Testis (tissue), 2 donors: ENCODE data around the gene PTAFR.

Experiments used
- POLR2A ChIP-seq: fragments of 450-650 bp; IDR thresholded peaks from one replicate; pipeline ENCODE4 v1.6.1; 2017; ENCODE audit warnings: antibody characterized with exemption, mild to moderate bottlenecking, moderate library complexity
- TF ChIP-seq, protein P1 (sequence below), 3 experiments: fragments of 450-650 bp in 2 of 3; fragments of 200-600 bp in 1 of 3; sonication (generic) in 1 of 3; IDR thresholded peaks; one replicate each; pipeline ENCODE4 v1.5.1; 2016 to 2019; ENCODE audit warnings: antibody characterized with exemption in 3 of 3, mild to moderate bottlenecking in 2 of 3, moderate library complexity in 1 of 3

DNA sequence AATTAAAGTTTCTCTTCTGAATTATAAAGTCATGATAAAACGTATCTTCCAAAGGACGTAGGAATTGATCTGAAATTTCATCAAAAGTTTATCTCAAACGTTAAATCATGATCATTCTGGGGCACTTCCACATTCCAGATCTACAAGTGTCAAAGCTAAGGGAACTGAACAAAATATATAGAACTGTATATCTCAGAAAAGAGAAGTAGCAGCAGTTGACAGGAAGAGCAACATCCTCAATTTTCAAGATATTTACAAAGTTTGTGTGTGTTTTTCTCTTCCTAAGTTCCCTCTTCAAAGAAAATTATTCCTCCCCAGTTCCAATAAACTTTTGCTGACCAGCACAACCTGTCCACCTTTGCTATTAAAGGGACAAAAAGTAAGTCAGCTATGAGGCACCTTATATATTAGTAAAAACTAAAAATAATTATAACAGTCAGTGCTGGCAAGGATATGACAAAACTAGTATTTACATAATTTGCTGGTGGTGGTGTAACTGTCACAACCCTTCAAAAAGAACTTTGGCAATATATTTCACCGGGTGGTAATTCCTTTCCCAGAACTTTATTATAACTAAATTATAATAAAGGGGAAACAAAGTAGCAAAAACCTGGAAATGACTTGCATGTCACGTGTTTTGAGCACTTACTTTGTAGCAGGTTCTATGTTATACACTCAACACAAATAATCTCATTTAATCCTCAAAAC lies 49.6 kb downstream of the PTAFR start:
- TF ChIP-seq POLR2A = no peak
- TF ChIP-seq, protein P1, sequence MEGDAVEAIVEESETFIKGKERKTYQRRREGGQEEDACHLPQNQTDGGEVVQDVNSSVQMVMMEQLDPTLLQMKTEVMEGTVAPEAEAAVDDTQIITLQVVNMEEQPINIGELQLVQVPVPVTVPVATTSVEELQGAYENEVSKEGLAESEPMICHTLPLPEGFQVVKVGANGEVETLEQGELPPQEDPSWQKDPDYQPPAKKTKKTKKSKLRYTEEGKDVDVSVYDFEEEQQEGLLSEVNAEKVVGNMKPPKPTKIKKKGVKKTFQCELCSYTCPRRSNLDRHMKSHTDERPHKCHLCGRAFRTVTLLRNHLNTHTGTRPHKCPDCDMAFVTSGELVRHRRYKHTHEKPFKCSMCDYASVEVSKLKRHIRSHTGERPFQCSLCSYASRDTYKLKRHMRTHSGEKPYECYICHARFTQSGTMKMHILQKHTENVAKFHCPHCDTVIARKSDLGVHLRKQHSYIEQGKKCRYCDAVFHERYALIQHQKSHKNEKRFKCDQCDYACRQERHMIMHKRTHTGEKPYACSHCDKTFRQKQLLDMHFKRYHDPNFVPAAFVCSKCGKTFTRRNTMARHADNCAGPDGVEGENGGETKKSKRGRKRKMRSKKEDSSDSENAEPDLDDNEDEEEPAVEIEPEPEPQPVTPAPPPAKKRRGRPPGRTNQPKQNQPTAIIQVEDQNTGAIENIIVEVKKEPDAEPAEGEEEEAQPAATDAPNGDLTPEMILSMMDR (IDR thresholded peaks at IDR 0.05) = no peak
